PC-3 (cell line): ENCODE results near the gene CTTNBP2NL.

Source experiments
- EZH2 ChIP-seq: fragments of 300-600 bp; sonication (generic); IDR thresholded peaks from one replicate; pipeline ENCODE4 v1.6.1; 2017; ENCODE audit warnings: antibody characterized with exemption, mild to moderate bottlenecking, low read length; ENCODE audit not compliant: unreplicated experiment
- EZH2phosphoT487 ChIP-seq: fragments of 300-600 bp; sonication (generic); IDR thresholded peaks from 2 replicates; pipeline ENCODE4 v1.6.1; 2018; ENCODE audit warnings: mild to moderate bottlenecking, antibody characterized with exemption, low read length, borderline replicate concordance
- TF ChIP-seq, protein P1 (sequence below): fragments of 300-600 bp; sonication (generic); conservative IDR thresholded peaks from 2 replicates; pipeline ENCODE4 v1.5.1; 2017; ENCODE audit warnings: antibody characterized with exemption, low read depth, mild to moderate bottlenecking, low read length

DNA sequence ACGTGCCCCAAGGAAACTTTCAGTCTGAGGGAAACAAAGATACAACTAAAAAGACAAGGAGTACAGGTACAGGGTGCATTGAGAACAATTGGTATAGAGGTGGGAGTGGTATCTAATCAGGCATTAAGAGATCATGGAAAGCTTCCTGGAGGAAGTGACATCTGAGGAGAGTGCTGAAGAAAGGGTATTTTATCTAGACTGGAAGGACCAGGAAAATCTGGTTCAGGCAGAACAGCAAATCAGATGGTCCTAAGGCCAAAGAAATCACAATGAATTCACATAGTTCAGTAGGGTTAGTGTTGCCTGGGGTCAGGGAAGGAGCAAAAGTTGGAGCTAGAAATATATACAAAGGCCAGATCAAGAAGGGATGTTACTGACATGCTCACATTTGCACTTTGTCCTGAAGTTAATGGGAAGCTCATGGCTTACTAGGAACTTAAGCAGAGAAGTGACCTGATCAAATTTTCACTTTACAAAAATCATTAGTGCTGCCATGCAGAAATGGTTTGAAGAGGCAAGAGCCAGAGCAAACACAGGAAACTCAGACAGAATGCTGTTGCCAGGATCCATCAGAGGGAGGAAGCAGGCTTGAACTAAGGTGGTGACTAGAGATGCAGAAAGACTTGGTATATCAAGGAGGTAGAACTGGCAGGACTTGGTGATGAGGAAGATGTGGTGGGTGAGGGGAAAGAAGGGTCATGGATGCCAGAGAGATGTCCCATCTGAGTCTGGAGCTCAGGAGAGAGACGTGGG, 14.5 kb upstream of the CTTNBP2NL start:
- TF ChIP-seq, protein P1, sequence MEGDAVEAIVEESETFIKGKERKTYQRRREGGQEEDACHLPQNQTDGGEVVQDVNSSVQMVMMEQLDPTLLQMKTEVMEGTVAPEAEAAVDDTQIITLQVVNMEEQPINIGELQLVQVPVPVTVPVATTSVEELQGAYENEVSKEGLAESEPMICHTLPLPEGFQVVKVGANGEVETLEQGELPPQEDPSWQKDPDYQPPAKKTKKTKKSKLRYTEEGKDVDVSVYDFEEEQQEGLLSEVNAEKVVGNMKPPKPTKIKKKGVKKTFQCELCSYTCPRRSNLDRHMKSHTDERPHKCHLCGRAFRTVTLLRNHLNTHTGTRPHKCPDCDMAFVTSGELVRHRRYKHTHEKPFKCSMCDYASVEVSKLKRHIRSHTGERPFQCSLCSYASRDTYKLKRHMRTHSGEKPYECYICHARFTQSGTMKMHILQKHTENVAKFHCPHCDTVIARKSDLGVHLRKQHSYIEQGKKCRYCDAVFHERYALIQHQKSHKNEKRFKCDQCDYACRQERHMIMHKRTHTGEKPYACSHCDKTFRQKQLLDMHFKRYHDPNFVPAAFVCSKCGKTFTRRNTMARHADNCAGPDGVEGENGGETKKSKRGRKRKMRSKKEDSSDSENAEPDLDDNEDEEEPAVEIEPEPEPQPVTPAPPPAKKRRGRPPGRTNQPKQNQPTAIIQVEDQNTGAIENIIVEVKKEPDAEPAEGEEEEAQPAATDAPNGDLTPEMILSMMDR, result no peak
- TF ChIP-seq EZH2phosphoT487 (no peak), EZH2 (no peak)
